Suprapubic skin (tissue), 4 donors: ENCODE data around the gene GATAD2B. TPM values are rescaled to one million over a fixed set of nuclear protein-coding genes. Genes with fewer than 3 reads are reported as not detected.

ENCODE experiments used
- DNase-seq, 2 donors: peaks; one replicate each; pipeline ENCODE4 v3.0.0-alpha.2; 2019; ENCODE audit warnings: low spot score in 2 of 2
- H3K27ac ChIP-seq: fragments of 200-600 bp; sonication (generic); one replicate; pipeline ENCODE4 v1.5.1; 2019
- H3K27me3 ChIP-seq: fragments of 200-600 bp; sonication (generic); one replicate; pipeline ENCODE4 v1.5.1; 2019
- H3K36me3 ChIP-seq: fragments of 200-600 bp; sonication (generic); one replicate; pipeline ENCODE4 v1.5.1; 2019
- H3K4me1 ChIP-seq: fragments of 200-600 bp; sonication (generic); one replicate; pipeline ENCODE4 v1.5.1; 2019
- H3K4me3 ChIP-seq: fragments of 200-600 bp; sonication (generic); one replicate; pipeline ENCODE4 v1.5.1; 2019; ENCODE audit warnings: mild to moderate bottlenecking
- H3K9me3 ChIP-seq: fragments of 200-600 bp; sonication (generic); one replicate; pipeline ENCODE4 v1.5.1; 2019
- CTCF ChIP-seq, 2 donors: fragments of 200-600 bp in 1 of 2; fragments of 450-650 bp in 1 of 2; sonication (generic) in 1 of 2; IDR thresholded peaks; one replicate each; pipeline ENCODE4 v1.5.1; 2016 to 2019; ENCODE audit warnings: antibody characterized with exemption in 2 of 2, mild to moderate bottlenecking in 1 of 2, moderate library complexity in 1 of 2
- EP300 ChIP-seq: sonication (generic); formaldehyde crosslinking; IDR thresholded peaks from one replicate; pipeline ENCODE4 v1.6.1; 2017; ENCODE audit warnings: antibody characterized with exemption
- POLR2A ChIP-seq, 2 donors: fragments of 450-650 bp; IDR thresholded peaks; one replicate each; pipeline ENCODE4 v1.6.1; 2017; ENCODE audit warnings: antibody characterized with exemption in 2 of 2, mild to moderate bottlenecking in 2 of 2, moderate library complexity in 2 of 2
- POLR2AphosphoS5 ChIP-seq, 3 donors: sonication (generic); formaldehyde crosslinking; IDR thresholded peaks; one replicate each; pipeline ENCODE4 v1.6.1; 2017; ENCODE audit warnings: antibody characterized with exemption in 3 of 3
- WGBS: methylation state at CpG from one replicate; pipeline ENCODE4 v1.1.5; 2018; 5-methylcytosine and 5-hydroxymethylcytosine counted together
- total RNA-seq, 4 donors: library from RNA; depleted of rRNA; stranded (reverse); fragments of >200 nt; gene quantifications; one replicate each; pipeline ENCODE4 v1.1.0, GENCODE V29; 2016

GATAD2B gene
- total RNA-seq, 4 donors from 2014 or later: 25.5 to 64.5 (median 37.1) TPM

GRCh38 chr1:153857505-153857904 lies 65.3 kb downstream of the GATAD2B start:
- Histone ChIP-seq H3K27ac (no peak overlapping the region), H3K4me3 (no peak overlapping the region), H3K27me3 (no peaks in the 10 kb centered on the region), H3K4me1 (no peaks in the 10 kb centered on the region), H3K36me3 (peaks cover 13% of the 10 kb centered on the region), H3K9me3 (no peaks in the 10 kb centered on the region)
- no peak for TF ChIP-seq CTCF (IDR thresholded peaks at IDR 0.05)
- TF ChIP-seq POLR2A (IDR thresholded peaks at IDR 0.05): no peak
- TF ChIP-seq EP300: no peak
- no peak for TF ChIP-seq POLR2AphosphoS5 (IDR thresholded peaks at IDR 0.05)
- DNase-seq: no peak
- WGBS: 99% methylated on average over 2 of the region's 2 CpGs

GRCh38 chr1:153856763-153857162 lies 66.0 kb downstream of the GATAD2B start:
- H3K27ac ChIP-seq: no peak overlapping the region
- H3K27me3 ChIP-seq: no peaks in the 10 kb centered on the region
- no peak for DNase-seq
- TF ChIP-seq CTCF (IDR thresholded peaks at IDR 0.05) (no peak), EP300 (no peak), POLR2AphosphoS5 (IDR thresholded peaks at IDR 0.05) (no peak)
- H3K36me3 ChIP-seq: peaks cover 20% of the 10 kb centered on the region
- no peak overlapping the region for H3K4me3 ChIP-seq
- H3K9me3 ChIP-seq: no peaks in the 10 kb centered on the region
- H3K4me1 ChIP-seq: no peaks in the 10 kb centered on the region

GRCh38 chr1:153852170-153852569 lies 70.6 kb downstream of the GATAD2B start:
- H3K36me3 ChIP-seq: peaks cover 15% of the 10 kb centered on the region
- H3K4me1 ChIP-seq: no peaks in the 10 kb centered on the region
- no peaks in the 10 kb centered on the region for H3K27me3 ChIP-seq
- H3K9me3 ChIP-seq: no peaks in the 10 kb centered on the region
- 96% methylated on average over 5 of the region's 5 CpGs for WGBS
- TF ChIP-seq CTCF (IDR thresholded peaks at IDR 0.05) (no peak), POLR2A (IDR thresholded peaks at IDR 0.05) (no peak), EP300 (no peak), POLR2AphosphoS5 (IDR thresholded peaks at IDR 0.05) (no peak)
- no peak overlapping the region for H3K4me3 ChIP-seq
- no peak for DNase-seq
- no peak overlapping the region for H3K27ac ChIP-seq

GRCh38 chr1:153849487-153850185 lies 73.1 kb downstream of the GATAD2B start:
- Histone ChIP-seq H3K4me1 (no peaks in the 10 kb centered on the region), H3K9me3 (no peaks in the 10 kb centered on the region), H3K27me3 (no peaks in the 10 kb centered on the region), H3K36me3 (peaks cover 13% of the 10 kb centered on the region), H3K4me3 (no peak overlapping the region), H3K27ac (no peak overlapping the region)
- TF ChIP-seq CTCF (IDR thresholded peaks at IDR 0.05) (no peak), EP300 (no peak), POLR2A (IDR thresholded peaks at IDR 0.05) (no peak), POLR2AphosphoS5 (IDR thresholded peaks at IDR 0.05) (no peak)
- 68% methylated on average over 5 of the region's 5 CpGs for WGBS
- DNase-seq: no peak

GRCh38 chr1:153848805-153849204 lies 74.0 kb downstream of the GATAD2B start:
- TF ChIP-seq EP300 (no peak), POLR2AphosphoS5 (IDR thresholded peaks at IDR 0.05) (no peak), POLR2A (IDR thresholded peaks at IDR 0.05) (no peak), CTCF (IDR thresholded peaks at IDR 0.05) (no peak)
- Histone ChIP-seq H3K9me3 (no peaks in the 10 kb centered on the region), H3K4me1 (no peaks in the 10 kb centered on the region), H3K27me3 (no peaks in the 10 kb centered on the region), H3K27ac (no peak overlapping the region), H3K4me3 (no peak overlapping the region), H3K36me3 (peaks cover 13% of the 10 kb centered on the region)
- 99% methylated on average over 5 of the region's 5 CpGs for WGBS
- no peak for DNase-seq
